Measurements from ENCODE around the gene ELAVL2.

GRCh38 chr9:23823986-23824829, 1.8 kb downstream of the ELAVL2 start:
- TF ChIP-seq EZH2 (IDR thresholded peaks at IDR 0.05; ENCODE audit: low read depth) (no peak), CTCF (conservative IDR thresholded peaks at IDR 0.05) (no peak)
